IMR-90 (cell line): ENCODE measurements around the gene SLC38A7.

Experiments
- CTCF ChIP-seq: conservative IDR thresholded peaks from 2 replicates; pipeline ENCODE4 v1.5.1; 2012; ENCODE audit warnings: mild to moderate bottlenecking, low read depth, low read length, improper control_type of control experiment
- FOS ChIP-seq: fragments of 150-350 bp; IDR thresholded peaks from 2 replicates; pipeline ENCODE4 v1.6.1; 2016; ENCODE audit warnings: low read depth, low read length
- MAFK ChIP-seq: IDR thresholded peaks from 2 replicates; pipeline ENCODE4 v1.6.1; 2012; ENCODE audit warnings: low read depth, low read length, improper control_type of control experiment
- MXI1 ChIP-seq: IDR thresholded peaks from 2 replicates; pipeline ENCODE4 v1.6.1; 2012; ENCODE audit warnings: low read depth, mild to moderate bottlenecking, low read length, moderate library complexity, borderline replicate concordance
- POLR2A ChIP-seq: IDR thresholded peaks from 2 replicates; pipeline ENCODE4 v1.6.1; 2012; ENCODE audit warnings: mild to moderate bottlenecking, low read depth, low read length
- RAD21 ChIP-seq: IDR thresholded peaks from 2 replicates; pipeline ENCODE4 v1.6.1; 2012; ENCODE audit warnings: low read length, improper control_type of control experiment
- RCOR1 ChIP-seq: IDR thresholded peaks from 2 replicates; pipeline ENCODE4 v1.6.1; 2012; ENCODE audit warnings: mild to moderate bottlenecking, low read length, improper control_type of control experiment; ENCODE audit not compliant: insufficient replicate concordance
- RFX5 ChIP-seq: IDR thresholded peaks from 2 replicates; pipeline ENCODE4 v1.8.0; 2012; ENCODE audit warnings: low read depth, mild to moderate bottlenecking, low read length, moderate library complexity
- USF2 ChIP-seq: fragments of 150-350 bp; IDR thresholded peaks from 2 replicates; pipeline ENCODE4 v1.6.1; 2017; ENCODE audit warnings: mild to moderate bottlenecking, antibody characterized with exemption, low read length, low read depth

- TF ChIP-seq CTCF (no peak), POLR2A (no peak), MXI1 (no peak), RCOR1 (no peak), RAD21 (no peak), USF2 (no peak), FOS (no peak), MAFK (no peak), RFX5 (no peak)
Measured at GRCh38 chr16:58639836-58640235, 44.7 kb downstream of the SLC38A7 start.
